Stimulated activated CD4-positive, alpha-beta T cell treated with anti-CD3 and anti-CD28 coated beads, Interleukin-4, amount 100 ng/mL, for 1 hour (primary cell): ENCODE measurements around the gene GCHFR.

Experiments used
- DNase-seq: peaks from one replicate; pipeline ENCODE4 v3.0.0-alpha.2; 2020

Gene GCHFR

GRCh38 chr15:40776537-40777141 lies 12.8 kb downstream of the GCHFR start:
- DNase-seq, result no peak

- peak; percentile 83 for DNase-seq
Measured at GRCh38 chr15:40782609-40783227, 18.9 kb downstream of the GCHFR start.

DNA sequence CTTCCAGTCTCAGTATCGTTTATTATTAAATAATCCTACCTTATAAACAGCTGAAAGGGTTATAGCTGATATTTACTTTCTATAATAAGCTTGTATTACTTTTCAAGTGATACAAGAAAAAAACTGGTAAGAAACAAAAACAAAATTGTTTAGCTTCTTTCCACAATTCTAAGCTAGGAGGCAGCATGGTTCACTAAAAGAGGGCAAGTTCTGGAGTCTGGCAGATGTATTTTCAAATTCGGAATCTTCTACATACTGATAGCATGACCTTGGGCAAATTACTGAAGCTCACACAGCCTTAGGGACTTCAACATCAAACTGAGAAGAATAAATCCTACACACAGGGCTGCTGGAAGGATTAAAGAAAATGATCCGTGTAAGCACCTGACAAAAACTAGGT lies 21.3 kb downstream of the GCHFR start:
- DNase-seq, result no peak

GRCh38 chr15:40785814-40786213 lies 21.9 kb downstream of the GCHFR start:
- DNase-seq, result no peak

DNA sequence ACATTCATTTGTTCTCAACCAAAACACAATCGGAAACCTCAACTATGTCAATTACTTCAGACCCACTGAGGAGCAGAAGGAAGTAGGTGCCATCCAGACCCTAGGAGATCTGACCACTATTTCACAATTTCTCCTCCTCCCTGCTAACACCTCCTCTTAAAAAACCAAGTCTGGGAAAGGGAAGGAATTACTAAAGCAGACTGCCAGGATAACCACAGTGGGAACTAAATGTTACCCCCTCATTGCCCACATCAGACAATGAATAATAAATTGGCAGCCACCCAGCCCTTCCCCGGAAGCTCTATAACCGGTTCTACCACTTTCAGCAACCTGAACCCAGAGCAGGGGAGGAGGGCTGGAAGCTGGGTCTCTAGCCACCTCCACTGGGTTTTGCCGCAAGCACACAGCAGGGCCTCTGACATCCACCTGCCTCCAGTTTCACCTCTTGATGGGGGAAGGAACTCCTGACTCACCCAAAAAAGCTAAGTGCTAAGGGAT lies 23.5 kb downstream of the GCHFR start:
- peak; percentile 62 for DNase-seq

DNA sequence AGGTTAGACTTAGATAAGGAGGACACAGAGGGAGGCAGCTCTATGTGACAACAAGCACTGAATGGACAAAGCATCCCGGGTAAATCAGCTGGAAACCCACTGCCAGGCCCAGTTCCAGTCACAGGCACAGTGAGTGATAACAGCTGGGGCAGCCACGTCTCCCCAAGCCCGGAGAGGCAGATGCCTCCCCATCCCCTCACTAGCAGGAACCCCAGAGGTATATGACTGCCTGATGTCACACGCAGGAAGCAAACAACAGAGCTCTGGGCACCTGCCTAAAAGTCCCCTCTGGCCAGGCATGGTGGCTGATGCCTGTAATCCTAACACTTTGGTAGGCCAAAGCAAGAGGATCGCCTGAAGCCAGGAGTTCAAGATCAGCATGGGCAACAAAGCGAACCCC lies 24.1 kb downstream of the GCHFR start:
- DNase-seq, result no peak

DNA sequence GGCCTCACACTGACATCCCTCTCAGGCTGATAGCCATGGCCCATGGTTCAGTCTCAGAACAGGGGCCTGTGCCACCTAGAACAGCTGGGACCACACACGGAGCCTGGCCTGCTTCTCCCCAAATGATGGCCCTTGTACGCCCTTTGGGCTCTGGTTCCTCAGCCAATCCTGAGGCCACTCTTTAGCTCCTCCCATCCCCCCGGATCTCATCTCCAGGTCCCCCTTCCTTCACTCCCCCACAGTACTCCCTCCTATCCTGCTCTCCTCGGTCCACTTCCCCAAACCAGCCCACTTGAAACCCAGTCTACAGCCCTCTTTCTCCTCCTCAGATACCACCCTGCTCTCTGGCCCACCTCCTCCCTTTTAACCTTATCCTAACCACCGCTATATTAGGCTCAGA lies 25.3 kb downstream of the GCHFR start:
- no peak for DNase-seq

DNA sequence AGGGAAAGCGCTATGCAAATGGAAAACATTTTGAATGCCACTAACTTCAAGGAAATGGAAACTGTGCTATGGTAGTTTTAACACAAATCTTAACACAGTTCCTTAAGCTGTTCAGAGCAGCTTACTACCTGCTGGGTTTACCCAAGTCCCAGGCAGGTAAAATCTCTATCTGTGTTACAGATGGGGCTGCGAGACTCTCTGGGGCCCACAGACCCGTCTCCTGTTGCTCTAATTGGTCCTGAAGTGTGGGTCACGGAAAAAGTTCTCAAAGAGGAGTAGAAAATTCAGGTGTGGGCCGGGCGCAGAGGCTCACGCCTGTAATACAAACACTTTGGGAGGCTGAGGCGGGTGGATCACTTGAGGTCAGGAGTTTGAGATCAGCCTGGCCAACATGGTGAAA lies 26.1 kb downstream of the GCHFR start:
- no peak for DNase-seq

- DNase-seq, result no peak
Measured at GRCh38 chr15:40790718-40791117, 26.9 kb downstream of the GCHFR start.

GRCh38 chr15:40792394-40792793 lies 28.5 kb downstream of the GCHFR start:
- DNase-seq, result no peak

DNA sequence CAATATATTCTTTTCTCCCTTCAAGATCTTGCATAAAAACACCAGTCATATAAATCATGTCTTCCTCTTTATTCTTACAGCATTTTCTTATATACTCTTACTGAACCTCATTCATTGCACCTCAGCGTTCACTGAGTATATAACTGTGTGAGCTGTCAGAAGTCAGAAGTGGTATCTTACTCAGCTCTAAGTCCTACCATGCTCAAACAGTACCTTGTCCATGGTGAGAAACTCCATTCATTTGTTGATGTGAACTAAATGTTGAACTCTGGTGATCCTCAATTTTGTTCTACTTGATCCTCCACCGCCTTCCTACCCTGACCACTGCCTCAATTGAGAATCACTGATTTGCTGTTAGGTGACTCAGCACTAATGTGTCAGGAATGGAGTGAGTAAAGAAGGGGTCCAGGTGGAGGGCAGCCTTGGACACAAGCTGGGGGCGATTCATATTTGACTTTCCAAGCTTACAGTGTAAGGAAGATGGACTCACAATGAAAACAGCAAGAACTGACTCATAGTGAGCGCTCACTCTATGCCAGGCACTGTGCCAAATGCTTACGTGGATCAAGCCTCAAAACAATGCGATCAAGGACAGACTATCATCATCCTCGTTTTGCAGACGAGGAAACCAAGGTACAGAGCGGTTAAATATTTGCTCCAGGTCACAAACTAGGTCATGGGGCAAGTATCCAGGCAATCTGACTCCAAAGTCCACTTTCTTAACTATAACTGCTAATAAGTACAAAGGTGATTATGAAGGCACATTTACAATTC lies 29.5 kb downstream of the GCHFR start:
- DNase-seq, result no peak

GRCh38 chr15:40796041-40796440 lies 32.2 kb downstream of the GCHFR start:
- DNase-seq, result no peak

DNA sequence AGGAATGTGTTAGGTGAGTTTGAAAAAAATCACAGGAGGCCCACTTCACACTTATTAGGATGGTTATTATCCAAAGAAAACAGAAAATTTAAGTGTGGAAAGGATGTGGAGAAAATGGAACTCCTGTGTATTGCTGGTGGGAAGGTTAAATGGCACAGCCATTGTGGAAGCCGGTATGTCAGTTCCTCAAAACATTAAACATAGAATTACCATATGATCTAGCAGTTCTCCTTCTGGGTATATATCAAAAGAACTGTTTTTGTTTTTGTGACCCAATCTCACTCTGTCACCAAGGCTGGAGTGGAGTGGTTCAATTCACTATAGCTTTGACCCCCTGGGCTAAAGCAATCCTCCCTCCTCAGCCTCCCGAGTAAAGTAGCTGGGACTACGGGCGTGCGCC lies 32.6 kb downstream of the GCHFR start:
- no peak for DNase-seq

DNA sequence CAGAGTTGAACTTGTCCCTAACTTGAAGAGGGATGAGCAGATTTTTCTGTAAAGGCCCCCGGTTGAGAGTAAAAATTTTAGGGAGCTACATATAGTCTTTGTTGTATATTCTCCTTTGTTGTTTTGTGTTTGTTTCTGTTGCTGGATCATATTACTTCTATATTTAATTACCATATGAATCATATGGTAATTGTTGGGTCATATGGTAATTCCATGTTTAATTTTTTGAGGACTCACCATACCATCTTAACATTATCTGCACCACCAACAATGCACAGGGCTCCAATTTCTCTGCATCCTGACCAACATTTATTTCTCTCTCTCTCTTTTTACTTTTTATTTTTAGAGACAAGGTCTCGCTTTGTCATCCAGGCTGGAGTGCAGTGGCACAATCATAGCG lies 35.7 kb downstream of the GCHFR start:
- no peak for DNase-seq

GRCh38 chr15:40803076-40803475 lies 39.2 kb downstream of the GCHFR start:
- DNase-seq, result no peak

DNA sequence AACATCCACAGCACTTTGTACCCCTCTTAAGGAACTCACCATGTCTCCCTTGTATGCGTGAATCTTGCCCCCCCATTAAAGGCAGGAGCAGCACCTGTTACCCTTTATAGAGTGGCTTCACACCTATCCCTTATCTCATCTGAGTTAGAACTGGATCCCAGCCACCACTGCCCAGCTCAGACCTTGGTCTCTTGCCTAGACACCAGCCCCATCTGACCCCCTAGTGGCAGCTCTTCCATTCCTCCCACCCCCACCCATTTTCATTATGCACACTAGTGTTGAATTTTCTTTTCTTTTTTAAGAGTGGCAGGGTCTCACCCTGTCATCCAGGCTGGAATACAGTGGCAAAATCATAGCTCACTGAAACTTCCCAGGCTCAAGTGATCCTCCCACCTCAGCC lies 39.8 kb downstream of the GCHFR start:
- DNase-seq, result no peak

DNA sequence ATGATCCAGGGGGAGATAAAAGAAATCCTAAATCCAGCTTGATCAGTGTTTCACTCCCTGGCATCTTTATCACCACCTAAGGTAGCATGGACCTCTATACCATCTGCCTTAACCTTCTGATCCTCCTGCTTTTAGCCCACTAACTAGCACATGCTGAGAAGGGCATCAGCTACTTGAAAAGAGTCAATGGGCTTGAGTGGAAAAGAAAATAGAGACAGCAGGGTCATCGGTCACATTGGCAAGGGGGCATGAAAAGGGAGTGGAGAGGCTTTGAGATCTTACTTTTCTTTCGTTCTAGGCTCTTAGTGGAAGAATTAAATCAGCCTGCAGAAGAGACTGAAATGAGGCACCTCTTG lies 42.8 kb downstream of the GCHFR start:
- no peak for DNase-seq

- DNase-seq, result peak; percentile 96
Measured at GRCh38 chr15:40807028-40807887, 43.4 kb downstream of the GCHFR start, which contains the start of the genes DNAJC17 and ZFYVE19. TSS of gene DNAJC17 (minus strand) at chr15:40807473. CDS start at chr15:40807446, 27 bp downstream. TSS of gene ZFYVE19 (plus strand) at chr15:40807089. CDS start at chr15:40807590, 501 bp downstream.

DNA sequence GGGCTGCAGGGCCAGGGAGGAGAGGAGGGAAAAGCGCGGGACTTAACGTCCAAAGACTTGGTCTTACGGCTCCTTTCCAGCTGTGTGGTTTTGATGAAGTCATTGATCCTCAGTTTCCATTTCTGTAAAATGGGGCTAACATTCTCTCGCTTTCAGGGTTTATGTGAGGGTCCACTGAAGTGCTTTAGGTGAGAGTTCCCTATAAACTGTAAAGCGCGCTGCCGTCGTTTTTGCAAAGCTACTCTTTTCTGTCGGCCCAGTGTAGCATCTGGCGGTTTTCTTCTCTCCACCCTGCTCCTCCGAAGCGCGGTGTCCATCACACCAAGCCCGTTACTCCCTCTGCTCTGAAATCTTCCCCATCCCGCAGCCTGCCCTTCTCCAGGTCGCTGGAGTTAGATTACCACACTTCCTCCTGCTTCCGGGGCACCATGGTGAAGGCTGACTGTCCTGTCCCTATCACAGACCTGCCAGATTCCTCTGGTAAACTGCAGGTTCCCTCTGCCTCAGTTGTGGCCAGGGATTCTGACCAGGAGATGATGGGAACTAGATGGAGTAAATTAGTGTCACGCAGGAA lies 44.1 kb downstream of the GCHFR start:
- DNase-seq, result no peak

DNA sequence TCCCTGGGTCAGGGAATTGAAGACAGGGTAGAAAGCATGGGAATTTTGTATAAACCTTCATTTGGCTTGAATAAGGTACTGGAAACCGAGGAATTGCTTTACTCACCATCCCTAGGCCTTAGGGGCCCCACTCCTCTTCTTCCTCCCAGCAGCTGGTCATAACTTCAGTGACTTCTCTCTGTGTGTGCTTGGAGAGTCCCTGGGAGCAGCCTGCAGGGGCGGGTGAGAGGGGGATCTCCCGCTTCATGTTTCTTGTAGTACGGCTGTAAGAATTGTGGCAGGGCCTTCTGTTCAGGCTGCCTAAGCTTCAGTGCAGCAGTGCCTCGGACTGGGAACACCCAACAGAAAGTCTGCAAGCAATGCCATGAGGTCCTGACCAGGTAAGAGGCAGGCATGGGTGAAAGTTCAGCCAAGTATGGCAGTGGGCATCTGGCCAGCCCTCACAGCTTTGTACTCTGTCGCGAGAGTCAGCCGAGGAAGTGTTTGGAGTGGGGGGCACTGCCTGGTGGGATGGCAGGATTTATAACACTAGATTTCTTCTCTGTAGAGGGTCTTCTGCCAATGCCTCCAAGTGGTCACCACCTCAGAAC lies 45.1 kb downstream of the GCHFR start:
- DNase-seq, result no peak

DNA sequence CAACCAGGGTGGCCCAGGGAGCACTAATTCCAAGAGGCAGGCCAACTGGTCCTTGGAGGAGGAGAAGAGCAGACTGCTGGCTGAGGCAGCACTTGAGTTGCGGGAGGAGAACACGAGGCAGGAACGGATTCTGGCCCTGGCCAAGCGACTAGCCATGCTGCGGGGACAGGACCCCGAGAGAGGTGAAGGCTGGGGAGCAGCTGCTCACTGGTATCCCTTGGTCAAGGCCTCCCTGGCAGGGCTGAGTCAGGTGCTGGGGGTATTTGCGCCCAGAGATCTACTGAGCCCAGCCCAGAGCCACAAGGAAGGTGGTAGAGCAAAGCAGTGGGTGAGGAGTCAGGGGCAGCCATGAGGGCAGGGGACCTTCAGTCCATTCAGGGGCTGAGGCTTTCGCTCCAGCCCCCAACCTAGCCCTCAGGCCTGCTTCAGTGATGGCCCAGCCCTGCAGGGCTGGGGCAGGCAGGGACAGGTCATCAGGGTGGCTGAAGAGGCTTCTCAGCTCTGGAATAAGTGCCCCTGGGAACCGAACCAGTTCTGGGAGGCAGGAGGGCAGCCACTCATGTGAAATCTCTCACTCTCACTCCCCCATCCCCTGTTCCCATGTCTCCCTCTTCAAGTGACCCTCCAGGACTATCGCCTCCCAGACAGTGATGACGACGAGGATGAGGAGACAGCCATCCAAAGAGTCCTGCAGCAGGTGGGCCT lies 49.0 kb downstream of the GCHFR start:
- no peak for DNase-seq
